ENCODE results near the gene SNRNP200.

DNA sequence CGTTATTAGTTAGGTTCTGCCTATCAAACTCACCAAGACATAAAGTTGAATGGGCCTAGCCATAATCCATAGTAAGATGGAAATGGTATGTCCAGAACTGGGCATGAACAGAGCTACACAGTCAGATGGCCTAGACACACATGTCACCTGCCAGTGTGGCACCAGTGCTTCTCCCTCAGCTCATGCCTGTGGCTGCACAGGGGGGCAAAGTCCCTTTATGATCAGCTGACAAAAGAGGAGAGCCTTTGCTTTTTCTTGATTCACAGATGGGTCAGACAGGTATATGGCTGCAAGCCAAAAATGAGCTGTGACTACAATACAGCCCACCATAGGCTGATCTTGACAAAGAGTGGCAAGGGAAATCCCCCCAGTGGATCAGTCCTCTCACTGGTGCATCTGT is 68.5 kb downstream of the SNRNP200 start:
- TF ChIP-seq POLR2A (IDR thresholded peaks at IDR 0.05) = no peak
- TF ChIP-seq, protein P1, sequence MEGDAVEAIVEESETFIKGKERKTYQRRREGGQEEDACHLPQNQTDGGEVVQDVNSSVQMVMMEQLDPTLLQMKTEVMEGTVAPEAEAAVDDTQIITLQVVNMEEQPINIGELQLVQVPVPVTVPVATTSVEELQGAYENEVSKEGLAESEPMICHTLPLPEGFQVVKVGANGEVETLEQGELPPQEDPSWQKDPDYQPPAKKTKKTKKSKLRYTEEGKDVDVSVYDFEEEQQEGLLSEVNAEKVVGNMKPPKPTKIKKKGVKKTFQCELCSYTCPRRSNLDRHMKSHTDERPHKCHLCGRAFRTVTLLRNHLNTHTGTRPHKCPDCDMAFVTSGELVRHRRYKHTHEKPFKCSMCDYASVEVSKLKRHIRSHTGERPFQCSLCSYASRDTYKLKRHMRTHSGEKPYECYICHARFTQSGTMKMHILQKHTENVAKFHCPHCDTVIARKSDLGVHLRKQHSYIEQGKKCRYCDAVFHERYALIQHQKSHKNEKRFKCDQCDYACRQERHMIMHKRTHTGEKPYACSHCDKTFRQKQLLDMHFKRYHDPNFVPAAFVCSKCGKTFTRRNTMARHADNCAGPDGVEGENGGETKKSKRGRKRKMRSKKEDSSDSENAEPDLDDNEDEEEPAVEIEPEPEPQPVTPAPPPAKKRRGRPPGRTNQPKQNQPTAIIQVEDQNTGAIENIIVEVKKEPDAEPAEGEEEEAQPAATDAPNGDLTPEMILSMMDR (IDR thresholded peaks at IDR 0.05) = no peak
